Fibroblast of the conjunctiva (primary cell): ENCODE data around the gene AFDN.

Experiments used
- DNase-seq: peaks from one replicate; pipeline ENCODE4 v3.0.0-alpha.2; 2010; ENCODE audit warnings: low read depth

AFDN gene

DNA sequence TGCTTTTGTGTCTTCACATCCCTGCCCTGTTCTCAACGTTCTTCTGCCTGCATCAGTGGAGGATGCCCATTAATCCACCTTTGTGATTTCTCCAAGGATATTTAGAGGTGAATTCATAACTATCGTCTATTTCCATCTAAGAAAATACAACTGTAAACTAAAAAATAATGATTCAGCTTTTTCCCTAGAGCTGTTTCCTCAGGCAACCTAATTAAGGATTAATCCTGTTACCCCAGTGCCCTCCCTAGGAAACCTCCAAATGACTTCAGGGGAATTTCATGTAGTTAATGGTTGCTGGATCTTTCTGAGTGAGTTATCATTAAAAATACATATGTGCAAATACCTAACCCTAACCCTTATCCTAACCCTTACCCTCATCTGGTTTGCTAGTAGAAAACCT is 14.6 kb upstream of the AFDN start:
- DNase-seq, result no peak

- no peak for DNase-seq
Measured at GRCh38 chr6:167815296-167815980, 11.3 kb upstream of the AFDN start.

- DNase-seq, result no peak
Measured at GRCh38 chr6:167817016-167817415, 9.7 kb upstream of the AFDN start.

DNA sequence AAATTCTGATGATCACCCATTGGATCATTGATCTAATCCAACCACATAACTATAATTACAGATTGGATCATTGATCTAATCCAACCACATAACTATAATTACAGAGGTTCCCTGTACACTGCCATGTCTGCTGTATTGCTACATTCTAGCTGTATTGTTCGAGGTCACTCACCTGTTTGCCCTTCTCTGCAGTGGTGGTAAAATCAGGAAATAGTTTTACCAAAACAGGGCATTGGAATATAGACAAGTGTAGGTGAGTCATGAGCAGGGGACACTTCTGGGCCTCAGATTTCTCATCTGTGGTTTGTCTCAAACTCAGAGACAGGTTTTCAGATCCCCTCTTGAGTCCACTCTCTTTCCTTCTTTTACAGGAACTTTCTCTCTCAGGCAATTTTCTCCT is 9.0 kb upstream of the AFDN start:
- no peak for DNase-seq

- DNase-seq, result no peak
Measured at GRCh38 chr6:167819576-167819975, 7.1 kb upstream of the AFDN start.

GRCh38 chr6:167820681-167821080 is 6.0 kb upstream of the AFDN start:
- DNase-seq, result no peak

DNA sequence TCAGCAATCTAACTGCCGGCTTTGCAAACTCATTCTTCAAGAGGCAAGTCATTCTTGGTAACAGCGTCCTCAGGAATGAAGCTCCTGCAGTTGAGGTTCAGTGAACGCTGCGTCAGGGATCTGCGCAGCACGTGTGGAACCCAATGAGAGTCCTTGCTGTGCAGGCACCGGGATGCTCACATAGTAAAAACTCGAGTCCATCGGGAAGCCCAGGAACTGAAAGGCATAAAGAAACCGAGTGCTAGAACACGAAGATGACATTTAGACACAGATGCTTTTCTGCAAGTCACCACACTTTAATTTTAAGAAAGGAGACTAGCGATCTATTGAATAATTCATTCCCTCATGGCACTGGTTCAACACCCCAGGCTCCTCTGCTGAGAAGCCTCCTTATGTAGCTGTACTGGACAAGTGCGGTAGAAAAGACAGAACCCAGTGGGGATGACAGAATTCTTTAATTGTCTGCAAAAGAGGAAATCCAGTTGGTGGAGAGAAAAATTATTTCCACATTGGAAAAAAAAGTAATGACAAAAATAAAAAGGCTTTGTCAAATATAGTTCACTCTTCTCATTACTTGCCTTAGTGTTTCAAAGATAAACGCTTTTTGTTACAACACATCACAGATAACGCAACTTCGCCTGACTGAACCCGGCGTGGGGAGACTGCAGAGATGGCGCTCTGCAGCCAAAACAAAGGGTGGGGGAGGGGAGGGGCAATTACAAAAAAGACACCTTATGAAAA is 1.9 kb upstream of the AFDN start:
- no peak for DNase-seq

- no peak for DNase-seq
Measured at GRCh38 chr6:167825332-167826229, 1.1 kb upstream of the AFDN start.

DNA sequence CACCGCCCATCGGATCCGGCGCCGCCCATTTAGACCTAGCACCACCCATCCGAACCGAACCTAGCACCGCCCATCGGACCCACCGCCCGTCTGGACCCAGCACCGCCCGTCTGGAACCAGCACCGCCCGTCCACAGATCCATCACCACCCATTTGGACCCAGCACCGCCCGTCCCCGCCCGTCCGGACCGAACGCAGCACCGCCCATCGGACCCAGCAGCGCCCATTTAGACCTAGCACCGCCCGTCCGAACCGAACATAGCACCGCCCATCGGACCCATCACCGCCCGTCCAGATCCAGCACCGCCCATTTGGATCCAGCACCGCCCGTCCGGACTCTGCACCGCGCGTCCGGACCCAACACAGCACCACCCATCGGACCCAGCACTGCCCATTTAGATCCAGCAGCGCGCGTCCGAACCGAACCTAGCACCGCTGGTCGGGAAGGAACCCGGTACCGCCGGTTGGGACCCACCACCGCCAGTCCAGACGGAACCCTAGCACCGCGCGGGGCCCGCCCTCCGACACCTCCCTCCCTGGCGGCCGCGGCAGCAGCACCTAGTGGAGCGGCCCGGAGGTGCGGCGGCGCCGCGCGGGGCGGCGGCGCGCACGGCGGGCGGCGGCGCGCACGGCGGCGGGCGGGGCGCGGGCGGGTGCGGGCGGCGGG is 348 bp upstream of the AFDN start:
- no peak for DNase-seq

- DNase-seq, result no peak
Measured at GRCh38 chr6:167827583-167828324, 1.0 kb downstream of the AFDN start.

DNA sequence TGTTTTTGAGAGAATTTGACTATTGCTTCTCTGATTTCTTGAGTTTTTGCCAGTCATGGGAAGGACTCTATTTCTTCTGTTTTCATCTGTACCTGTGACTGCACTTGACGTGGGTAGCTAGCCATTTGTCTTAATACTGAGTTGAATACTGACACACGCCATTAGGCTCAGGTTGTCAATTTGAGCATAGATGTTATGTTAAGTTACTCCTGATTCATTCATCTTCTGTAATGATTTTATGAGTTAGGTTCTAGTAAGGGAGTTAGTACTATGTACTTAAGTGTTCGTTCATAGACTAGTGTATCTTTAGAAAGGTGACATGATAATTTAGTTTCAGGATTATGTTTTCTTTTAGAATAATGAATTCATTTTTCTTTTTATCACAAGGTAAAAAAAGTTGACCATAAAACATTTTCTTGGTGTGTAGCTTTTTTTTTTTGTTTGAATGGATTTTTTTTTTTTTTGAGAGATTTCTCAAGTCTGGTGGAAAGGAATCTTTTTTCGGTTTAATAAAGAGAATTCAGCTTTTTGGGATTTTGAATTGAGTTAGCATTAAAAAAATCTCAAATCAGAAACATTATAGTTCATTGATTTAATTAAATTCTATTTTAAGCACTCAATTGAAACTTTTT is 1.7 kb downstream of the AFDN start:
- no peak for DNase-seq

- no peak for DNase-seq
Measured at GRCh38 chr6:167829513-167829912, 2.8 kb downstream of the AFDN start.

- no peak for DNase-seq
Measured at GRCh38 chr6:167831281-167831828, 4.6 kb downstream of the AFDN start.

GRCh38 chr6:167832497-167833395 is 6.0 kb downstream of the AFDN start:
- no peak for DNase-seq

DNA sequence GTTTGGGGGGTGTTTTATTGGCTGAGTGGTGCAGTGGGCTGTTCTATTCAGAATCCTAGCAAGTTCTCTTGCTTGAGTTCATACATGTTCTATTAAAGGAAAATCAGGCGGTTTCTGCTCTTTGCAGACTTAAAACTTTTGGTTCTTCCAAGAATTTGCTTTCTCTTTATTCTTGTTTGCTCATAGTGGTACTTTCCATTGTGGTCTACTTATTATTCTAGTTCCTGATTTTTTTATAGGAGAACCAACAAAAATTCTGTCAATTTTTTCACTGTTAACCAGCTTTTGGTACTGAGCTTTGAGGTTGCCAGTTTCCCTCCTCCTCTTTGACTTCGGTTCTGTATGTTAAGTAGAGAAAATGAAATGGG is 6.7 kb downstream of the AFDN start:
- DNase-seq, result no peak

DNA sequence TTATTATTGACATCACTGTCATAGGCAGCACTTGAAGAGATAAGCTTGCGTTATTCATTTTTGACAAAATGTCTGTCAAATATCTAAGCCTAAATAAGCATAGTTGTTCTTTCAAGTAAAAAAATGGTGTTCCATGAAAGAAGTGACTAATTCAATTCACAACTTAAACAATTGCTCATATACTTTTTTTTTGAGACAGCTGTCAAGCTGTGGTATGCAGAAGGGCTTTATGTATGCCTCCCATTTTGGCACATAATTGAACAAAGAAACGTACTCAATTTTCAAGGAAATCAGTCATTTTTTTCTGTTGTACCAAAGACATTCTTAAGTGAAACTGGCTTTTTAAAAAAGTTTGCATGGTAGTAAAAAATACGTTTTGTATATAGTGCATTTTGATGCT is 8.5 kb downstream of the AFDN start:
- no peak for DNase-seq

GRCh38 chr6:167836721-167837120 is 10.0 kb downstream of the AFDN start:
- DNase-seq, result no peak

- DNase-seq, result no peak
Measured at GRCh38 chr6:167838207-167838748, 11.6 kb downstream of the AFDN start.

DNA sequence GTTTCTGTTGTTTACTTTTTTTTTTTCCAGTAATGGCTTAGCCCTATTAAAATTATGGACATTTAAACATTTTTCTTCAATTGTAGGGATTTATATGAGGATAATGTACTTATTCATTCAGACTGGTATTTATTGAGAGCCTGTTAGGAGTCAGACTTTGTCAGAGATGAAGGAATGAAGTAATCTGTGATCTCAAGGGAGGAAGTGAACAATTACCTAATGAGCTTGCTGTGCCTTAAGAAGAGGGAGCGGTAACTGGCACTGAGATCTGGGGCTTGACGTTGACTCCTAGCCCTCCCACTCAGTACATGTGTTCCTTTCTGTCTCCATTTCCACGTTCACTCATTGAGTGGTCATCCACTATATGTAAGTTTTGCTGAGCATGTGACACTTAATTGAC is 12.6 kb downstream of the AFDN start:
- no peak for DNase-seq
